Adrenal gland (tissue), 5 donors: ENCODE results near the gene FAM9A.

Experiments
- CTCF ChIP-seq, 6 experiments: fragments of 450-650 bp in 4 of 6; fragments of 200-600 bp in 2 of 6; sonication (generic) in 1 of 6; IDR thresholded peaks; 1 replicate in 5 of 6; 2 replicates in 1 of 6; pipeline versions ENCODE4 v1.5.1 to v1.8.0; 2016 to 2021; ENCODE audit warnings: antibody characterized with exemption in 6 of 6, mild to moderate bottlenecking in 2 of 6, moderate library complexity in 1 of 6
- POLR2A ChIP-seq, 2 donors: fragments of 450-650 bp; IDR thresholded peaks; one replicate each; pipeline ENCODE4 v1.6.1; 2017; ENCODE audit warnings: antibody characterized with exemption in 2 of 2, mild to moderate bottlenecking in 2 of 2, moderate library complexity in 1 of 2
- donor health status: DM: no; HTN: no; CAD: no.

- no peak for TF ChIP-seq CTCF (IDR thresholded peaks at IDR 0.05)
- TF ChIP-seq POLR2A (IDR thresholded peaks at IDR 0.05) = no peak
These were observed 51.5 kb downstream of the FAM9A start for GRCh38 chrX:8749697-8750096.
